Central memory CD4-positive, alpha-beta T cell (primary cell): ENCODE measurements around the gene SRSF11.
"Not testable (repeated sequence)": the region's sequence is repeated elsewhere in the genome, so short reads cannot be mapped to it uniquely, and the experiment has no call there.

Experiments used
- DNase-seq: peaks from one replicate; pipeline ENCODE4 v3.0.0; 2022
- total RNA-seq, 3 experiments: gene quantifications; one replicate each; lab custom pipeline; 2026; lab: John Stamatoyannopoulos, UW

Gene SRSF11, protein sequence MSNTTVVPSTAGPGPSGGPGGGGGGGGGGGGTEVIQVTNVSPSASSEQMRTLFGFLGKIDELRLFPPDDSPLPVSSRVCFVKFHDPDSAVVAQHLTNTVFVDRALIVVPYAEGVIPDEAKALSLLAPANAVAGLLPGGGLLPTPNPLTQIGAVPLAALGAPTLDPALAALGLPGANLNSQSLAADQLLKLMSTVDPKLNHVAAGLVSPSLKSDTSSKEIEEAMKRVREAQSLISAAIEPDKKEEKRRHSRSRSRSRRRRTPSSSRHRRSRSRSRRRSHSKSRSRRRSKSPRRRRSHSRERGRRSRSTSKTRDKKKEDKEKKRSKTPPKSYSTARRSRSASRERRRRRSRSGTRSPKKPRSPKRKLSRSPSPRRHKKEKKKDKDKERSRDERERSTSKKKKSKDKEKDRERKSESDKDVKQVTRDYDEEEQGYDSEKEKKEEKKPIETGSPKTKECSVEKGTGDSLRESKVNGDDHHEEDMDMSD
- total RNA-seq, result 227 to 602 (median 341) reads per million in 3 experiments

DNA sequence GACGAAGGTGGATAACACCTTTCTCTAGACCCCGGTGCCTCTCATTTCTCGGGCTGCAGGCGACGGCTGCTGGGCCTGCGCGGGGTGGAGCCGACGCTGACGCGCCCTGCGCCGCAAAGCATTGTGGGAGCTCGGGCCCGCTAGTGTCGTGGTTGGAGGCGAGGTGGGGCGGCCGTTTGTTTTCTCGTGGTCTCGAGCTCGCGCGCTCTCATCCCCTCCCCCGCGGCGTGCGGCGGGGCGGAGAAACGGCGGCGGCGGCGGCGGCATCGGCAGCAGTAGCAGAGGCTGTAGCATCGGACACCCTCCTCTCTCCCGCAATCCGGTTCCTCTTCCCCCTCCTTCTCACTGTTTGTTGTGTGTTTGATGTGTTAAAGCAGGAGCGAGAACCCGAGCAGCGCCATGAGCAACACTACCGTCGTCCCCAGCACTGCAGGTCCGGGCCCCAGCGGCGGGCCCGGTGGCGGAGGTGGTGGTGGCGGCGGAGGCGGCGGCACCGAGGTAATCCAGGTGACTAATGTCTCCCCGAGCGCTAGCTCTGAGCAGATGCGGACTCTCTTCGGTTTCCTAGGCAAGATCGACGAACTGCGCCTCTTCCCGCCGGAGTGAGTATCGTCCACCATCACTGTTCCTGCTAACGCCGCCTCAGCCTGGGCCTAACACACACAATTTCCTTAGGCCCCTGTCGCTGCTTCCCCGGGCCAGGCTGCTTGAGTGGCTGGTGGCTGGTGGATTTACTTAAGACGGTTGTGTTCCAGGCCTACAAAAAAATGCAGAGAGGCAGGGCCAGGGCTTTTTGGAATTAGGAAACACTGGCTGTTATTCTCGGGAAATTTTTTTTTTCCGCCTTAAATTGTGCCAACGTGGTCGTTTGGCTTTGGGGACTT lies at the start of gene SRSF11:
Gene SRSF11, plus strand, starts transcription at position 143 of the 884 bp plus-strand sequence. Its CDS starts 257 bp downstream, at position 400.
- peak; percentile 94 for DNase-seq

DNA sequence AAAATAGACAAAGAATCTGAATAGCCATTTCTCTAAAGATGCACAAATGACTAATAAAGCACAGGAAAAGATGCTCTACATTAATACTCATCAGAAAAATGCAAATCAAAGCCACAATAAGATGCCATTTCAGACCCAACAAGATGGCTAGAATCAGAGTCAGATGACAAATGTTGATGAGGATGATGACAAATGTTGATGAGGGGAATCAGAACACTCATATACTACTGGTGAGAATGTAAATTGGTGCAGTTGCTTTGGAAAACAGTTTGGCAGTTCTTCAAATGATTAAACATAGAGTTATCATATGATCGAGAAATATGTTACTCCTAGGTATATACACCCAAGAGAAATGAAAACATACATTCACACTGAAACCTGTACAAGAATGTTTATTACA lies 49.7 kb upstream of the SRSF11 start:
- DNase-seq, result no peak

DNA sequence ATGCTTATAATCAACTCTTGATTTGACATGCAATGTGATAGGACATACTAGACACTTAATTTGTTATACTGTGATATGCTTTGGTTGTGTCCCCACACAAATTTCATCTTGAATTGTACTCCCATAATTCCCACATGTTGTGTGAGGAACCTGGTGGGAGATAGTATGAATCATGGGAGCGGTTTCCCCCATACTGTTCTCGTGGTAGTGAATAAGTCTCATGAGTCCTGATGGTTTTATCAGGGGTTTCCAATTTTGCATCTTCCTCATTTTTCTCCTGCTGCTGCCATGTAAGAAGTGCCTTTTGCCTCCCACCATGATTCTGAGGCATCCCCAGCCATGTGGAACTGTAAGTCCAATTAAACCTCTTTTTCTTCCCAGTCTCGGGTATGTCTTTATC lies 36.0 kb upstream of the SRSF11 start:
- DNase-seq, result not testable (repeated sequence)

DNA sequence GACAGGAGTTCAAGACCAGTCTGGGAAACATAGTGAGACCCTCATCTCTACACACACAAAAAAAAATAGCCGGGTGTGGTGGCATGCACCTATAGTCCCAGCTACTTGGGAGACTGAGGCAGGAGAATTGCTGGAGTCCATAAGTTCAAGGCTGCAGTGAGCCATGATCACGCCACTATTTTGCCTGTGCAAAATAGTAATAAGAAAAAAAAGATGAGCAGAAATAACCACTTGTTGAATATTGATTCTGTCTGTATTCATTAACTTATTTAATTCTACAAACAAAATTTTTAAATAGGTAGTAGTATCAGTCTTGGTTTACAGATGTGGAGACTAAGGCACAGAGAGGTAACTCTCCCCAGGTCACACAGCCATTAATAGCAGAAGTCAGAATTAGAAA lies 32.7 kb upstream of the SRSF11 start:
- no peak for DNase-seq

DNA sequence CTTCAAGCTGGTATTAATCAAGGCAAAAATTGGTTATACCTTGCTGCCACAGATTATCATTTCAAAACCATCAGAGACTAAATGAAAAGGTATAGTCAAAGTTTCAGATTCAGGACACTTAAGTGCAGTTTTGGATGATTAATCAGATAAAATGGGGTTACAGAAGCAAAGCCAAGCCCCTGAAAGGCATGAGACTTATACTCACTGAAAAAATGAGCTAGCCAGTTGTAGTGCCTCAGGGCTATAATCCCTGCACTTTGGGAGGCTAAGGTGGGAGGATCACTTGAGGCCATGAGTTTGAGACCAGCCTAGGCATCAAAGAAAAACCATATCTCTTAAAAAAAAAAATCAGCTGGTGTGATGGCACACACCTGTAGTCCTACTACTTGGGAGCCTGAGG lies 31.0 kb upstream of the SRSF11 start:
- DNase-seq, result no peak

DNA sequence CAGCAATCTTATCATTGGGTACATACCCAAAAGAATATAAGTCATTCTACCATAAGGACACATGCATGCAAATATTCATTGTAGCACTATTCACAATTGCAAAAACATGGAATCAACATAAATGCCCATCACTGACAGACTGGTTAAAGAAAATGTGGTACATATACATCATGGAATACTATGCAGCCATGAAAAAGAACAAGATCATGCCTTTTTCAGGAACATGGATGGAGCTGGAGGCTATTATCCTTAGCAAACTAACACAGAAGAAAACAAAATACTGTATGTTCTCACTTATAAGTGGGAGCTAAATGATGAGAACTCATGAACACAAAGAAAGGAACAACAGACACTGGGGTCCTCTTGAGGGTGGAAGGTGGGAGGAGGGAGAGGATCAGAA lies 28.7 kb upstream of the SRSF11 start:
- not testable (repeated sequence) for DNase-seq

DNA sequence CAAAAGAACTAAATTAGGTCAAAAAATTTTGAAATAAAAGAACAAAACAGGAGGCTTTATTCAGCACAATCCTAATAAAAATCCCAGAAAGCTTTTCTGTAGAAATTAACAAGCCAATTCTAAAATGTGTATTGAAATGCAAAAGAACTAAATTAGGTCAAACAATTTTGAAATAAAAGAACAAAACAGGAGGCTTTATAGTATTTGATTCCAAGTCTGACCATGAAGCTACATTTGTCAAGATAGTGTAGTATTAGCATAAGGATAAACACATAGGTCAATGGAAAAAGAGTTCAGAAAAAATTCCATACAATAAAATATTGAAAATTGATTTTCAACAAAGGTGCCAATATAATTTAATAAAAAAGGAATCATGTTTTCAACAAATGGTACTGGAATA lies 26.6 kb upstream of the SRSF11 start:
- DNase-seq, result no peak

DNA sequence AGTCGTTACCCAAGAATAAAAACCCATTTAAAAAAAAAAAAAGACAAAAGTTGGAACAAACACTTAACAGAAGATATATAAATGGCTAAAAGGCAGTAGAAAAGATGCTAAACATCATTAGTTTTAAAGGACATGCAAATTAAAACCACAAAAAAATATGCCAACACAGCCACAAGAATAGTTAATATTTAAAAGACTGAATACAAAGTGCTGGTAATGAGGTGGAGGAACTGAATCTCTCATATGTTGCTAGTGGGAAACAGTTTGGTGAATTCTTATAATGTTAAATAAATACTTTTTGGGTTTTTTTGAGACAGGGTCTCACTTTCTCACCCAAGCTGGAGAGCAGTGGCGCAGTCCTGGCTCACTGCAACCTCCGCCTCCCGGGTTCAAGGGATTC lies 25.8 kb upstream of the SRSF11 start:
- no peak for DNase-seq

DNA sequence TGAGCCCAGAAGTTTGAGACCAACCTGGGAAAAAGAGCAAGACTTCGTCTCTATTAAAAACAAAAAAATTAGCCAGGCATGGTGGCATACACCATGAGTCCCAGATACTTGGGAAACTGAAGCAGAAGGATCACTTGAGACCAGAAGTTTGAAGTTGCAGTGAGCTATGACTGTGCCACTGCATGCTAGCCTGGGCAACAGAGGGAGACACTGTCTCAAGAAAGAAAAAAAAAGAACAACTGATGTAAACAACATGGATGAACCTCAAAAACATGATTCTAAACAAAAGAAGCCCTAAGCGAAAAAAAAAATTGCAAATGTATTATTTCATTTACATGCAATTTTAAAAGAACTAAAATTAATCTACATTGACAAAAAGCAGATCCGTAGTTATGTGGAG lies 24.8 kb upstream of the SRSF11 start:
- no peak for DNase-seq

DNA sequence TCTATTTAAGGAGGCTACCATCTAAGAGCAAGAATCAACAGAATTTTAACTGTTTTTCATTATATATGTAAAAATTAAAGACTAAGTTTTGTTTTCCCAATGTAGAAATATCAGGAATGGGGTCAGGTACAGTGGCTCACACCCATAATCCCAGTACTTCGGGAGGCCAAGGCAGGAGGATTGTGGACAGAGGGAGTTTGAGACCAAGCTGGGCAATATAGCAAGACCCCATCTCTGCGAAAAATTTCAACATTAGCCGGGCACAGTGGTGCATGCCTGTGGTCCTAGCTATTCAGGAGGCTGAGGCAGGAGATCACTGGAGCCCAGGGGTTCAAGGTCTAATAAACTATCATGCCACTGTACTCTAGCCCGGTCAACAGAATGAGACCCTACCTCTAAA lies 21.1 kb upstream of the SRSF11 start:
- no peak for DNase-seq

DNA sequence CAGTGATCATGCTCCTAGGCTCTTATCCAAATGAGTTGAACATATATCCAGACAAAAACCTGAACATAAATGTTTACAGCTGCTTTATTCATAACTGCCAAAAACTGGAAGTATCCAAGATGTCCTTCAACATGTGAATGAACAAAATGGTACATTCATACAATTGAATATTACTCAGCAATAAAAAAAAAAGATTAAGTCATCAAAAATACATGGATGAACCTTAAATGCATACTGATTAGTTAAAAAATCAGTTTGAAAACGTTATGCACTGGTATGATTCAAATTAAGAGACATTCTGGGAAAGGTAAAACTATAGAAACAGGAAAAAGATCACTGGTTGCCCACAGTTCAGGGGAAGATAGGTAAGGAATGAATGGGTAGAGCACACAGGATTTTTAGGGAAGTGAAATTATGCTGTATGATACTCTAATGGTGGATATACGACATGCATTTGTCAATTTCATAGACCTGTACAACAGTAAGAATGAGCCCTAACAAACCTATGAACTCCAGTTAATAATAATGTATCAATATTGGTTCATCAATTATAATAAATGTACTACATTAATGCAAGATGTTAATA lies 18.9 kb upstream of the SRSF11 start:
- no peak for DNase-seq

DNA sequence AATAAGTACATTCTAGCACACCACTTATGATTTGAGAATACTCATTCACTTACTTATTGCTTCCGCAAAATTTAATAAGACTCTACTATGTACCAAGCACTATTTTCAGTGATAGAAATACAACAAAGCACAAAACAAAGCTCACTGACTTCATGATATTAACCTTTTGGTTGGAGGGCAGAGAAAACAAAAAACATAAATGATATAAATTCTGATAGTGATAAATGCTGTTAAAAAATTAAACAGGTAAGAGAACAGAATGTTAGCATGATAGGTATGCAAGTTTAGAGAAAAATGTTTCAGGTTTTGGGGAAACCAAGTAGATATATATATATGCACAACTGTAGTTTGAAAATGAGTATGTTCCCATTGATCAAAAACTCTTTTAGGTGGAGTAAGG lies 17.0 kb upstream of the SRSF11 start:
- no peak for DNase-seq

DNA sequence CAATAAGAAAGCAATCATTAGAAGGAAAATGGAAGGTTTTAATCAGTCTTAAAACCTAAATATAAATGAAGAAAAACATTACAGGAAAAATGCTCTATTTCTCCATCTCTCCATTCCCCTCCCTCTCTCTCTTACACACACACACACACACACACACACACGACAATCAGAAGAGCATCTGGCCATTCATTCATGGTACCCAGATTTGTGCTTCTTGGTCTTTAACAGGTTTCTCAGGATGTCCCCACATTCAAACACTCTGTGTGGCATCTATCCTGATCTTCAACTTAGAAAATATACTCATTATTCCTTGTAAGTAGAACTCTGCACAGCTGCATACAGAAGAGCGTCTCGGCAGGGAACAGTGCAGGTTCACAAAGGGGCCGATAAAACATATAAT lies 16.6 kb upstream of the SRSF11 start:
- DNase-seq, result no peak

DNA sequence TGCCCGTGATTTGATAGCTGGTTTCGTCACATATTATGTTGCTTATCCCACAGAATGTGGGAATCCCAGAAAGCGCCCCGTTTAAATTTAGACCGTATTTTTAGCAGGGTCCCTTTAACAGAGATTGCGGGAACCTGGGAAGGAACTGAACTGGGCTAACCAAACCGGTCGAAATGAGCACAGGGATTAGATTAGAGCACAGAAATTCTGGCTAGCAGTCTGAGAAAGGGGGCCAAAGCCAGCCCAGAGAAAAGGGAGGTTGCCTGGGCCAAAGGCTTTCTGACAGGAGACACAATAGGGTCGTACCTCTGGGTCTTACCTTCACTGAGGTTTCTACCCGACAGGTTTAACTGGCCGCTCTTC lies 16.1 kb upstream of the SRSF11 start:
- DNase-seq, result no peak

DNA sequence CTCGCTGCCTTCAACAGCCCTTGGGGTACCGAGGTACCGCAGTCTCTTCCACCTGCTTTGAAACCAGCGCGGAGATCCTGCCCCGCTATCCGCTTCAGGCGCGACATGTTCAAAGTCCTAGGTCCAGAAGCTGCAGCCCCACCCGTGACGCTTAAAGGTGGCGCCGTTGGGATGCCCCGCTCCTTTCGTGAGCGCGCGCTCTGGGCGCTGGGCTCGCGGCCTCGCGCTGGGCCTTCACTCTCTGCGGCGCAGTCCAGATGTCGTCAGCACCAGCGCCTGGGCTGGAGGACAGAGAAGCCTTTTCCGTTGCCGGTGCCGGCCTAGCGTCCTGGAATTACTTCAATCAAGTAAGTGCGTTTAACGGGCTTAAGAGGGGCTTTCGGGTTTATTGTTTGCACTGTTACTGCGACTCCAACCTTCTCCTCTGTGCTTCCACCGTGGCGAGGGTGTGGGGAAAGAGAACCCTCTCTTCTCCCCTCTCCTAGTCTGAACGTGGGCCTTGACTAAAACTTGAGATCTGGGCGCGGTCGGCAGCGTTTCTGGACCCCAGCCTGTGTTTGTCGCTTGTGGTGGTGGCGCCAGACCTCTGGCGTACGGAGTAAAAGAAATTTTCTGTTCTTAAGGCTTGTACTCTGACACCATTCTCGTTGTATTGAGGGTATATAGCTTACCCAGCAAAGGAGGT lies 15.6 kb upstream of the SRSF11 start, which contains the start of gene LRRC40:
Gene LRRC40, minus strand, starts transcription at position 146 of the 685 bp plus-strand sequence. Its CDS starts 39 bp downstream, at position 107.
- peak; percentile 95 for DNase-seq

DNA sequence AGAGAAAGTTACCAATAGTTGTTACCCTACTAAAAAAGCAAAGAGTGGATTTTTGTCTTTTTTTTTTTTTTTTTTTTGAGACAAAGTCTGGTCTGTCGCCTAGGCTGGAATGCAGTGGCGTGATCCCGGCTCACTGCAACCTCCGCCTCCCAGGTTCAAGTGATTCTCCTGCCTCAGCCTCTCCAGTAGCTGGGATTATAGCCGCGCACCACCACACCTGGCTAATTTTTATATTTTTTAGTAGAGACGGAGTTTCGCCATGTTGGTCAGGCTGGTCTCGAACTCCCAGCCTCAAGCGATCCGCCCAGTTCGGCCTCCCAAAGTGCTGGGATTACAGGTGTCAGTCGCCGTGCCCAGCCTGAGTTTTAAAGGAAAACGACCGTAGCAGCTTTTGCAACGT lies 14.3 kb upstream of the SRSF11 start:
- DNase-seq, result not testable (repeated sequence)

DNA sequence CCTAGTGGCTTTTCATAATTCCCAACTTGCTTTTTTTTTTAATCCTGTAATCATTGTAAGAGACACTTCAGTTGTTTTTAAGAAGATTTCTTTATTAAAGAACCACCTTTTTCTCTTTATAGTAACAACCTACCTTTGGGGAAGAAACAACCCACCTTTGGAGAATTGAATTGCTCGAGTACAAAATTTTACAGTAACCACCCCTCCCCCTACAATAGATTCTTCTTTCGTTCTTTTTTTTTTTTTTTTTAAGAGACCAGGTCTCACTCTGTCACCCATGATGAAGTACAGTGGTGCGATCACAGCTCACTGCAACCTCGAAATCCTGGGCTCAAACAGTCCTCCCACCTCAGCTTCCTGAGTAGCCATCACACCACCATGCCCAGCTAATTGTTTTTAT lies 13.7 kb upstream of the SRSF11 start:
- no peak for DNase-seq

DNA sequence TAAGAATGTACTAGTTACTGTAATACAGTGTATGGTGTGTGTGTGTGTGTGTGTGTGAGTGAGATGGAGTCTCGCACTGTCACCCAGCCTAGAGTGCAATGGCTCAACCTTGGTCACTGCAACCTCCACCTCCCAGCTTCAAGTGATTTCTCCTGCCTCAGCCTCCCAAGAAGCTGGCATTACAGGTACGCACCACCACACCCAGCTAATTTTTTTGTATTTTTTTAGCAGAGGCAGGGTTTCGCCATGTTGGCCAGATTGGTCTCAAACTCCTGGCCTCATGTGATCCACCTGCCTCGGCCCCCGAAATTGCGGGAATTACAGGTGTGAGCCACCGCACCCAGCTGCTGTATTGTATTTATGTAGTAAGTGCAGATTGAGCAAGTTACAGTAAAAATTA lies 12.9 kb upstream of the SRSF11 start:
- DNase-seq, result no peak

DNA sequence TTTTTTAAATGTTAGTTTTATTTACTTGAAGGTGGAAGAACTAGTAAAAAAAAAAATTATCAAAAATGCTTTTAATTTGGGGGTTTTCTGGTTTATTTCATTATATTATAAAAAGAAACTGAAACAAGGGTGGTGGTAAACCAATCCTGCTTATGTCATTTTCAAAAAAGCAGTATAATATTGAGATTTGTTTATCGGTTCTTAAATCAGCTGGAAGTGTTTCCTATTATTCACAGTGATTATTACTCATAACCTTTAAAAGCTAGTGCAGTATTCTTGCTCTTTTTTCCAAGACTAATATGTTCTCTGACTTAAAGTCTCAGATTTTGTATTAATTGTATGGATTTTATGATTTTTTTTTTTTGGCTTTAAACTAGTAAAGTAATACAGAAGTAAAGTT lies 10.4 kb upstream of the SRSF11 start:
- no peak for DNase-seq

DNA sequence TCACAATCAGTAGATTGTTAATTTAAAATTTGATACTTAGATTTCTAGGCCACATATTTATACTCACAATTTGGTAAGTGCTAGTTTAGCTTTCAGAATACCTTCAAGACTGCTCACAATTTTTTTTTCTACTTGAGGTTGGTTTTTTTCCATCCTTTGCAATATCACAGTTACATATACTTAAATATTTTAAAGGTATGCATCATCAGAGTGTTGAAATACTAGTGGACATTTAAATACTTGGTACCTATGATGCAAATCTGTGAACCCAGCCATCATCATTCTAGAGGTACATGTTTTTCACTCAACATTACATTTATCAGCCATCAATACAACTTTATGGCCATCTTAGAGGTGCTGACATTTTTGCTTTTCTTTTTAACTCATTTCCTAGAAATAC lies 9.6 kb upstream of the SRSF11 start:
- no peak for DNase-seq

DNA sequence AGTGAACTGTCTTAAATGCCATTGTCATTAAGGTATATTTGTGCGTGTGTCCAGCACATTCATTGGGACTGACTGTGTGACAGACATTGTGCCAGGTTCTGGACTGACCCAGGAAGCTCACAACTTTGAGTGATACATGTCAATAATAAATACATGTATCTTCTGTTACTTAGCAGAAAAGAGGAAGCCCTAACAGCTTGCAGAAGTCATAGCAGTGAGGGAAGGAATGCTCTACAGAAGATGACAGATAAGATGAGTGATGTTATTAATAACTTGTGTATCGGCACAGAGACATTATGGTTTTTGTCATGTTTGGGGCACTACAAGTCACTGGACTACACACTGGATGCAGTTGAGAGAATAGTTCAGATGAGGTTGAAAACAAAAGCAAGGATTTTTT lies 1.2 kb upstream of the SRSF11 start:
- DNase-seq, result no peak

DNA sequence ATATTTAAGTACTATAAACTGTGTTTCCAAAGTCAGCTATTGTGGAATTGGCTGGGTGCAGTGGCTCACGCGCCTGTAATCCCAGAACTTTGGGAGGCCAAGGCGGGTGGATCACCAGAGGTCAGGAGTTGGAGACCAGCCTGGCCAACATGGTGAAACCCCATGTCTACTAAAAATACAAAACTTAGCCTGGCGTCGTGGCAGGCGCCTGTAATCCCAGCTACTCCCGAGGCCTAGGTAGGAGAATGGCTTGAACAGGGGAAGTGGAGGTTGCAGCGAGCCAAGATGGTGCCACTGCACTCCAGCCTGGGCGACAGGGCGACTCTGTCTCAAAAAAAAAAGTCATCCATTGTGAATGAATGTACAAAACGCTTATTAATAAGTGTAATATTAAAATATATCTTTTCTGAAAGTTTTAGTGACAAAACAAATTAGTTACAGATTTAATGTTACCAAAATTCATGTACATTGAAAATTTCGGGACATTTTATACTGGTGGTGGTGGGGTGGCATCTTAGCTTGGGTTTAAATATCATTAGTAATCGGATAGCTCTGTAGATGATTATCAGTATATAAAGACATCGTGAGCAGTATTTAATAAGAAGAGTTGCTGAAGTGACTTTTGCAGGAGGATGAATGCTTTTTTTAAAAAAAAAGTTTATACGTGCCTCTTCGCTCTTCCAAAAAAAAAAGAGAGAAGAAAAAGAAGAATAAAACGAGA lies 503 bp upstream of the SRSF11 start:
- no peak for DNase-seq
